Neural cell (in vitro differentiated cells): Measurements from ENCODE around the gene HS6ST3. TPM values are rescaled to one million over a fixed set of nuclear protein-coding genes. Genes with fewer than 3 reads are reported as not detected.

Experiments used
- H2AFZ ChIP-seq: fragments of 200-600, 300-800 bp; sonication (generic), shearing (Covaris generic); 2 replicates; pipeline ENCODE4 v1.6.0; 2014; ENCODE audit warnings: low read depth, mild to moderate bottlenecking, antibody characterized with exemption, low read length, moderate library complexity
- H3F3A ChIP-seq: fragments of 200-600 bp; shearing (Covaris generic); 2 replicates; pipeline ENCODE4 v1.6.1; 2016; ENCODE audit warnings: mild to moderate bottlenecking, moderate library complexity, mixed read lengths, antibody characterized with exemption, low read length; ENCODE audit not compliant: insufficient read depth, poor library complexity, severe bottlenecking
- H3K27ac ChIP-seq: fragments of 200-600, 300-800 bp; sonication (generic), shearing (Covaris generic); 2 replicates; pipeline ENCODE4 v1.5.1; 2014; ENCODE audit warnings: mild to moderate bottlenecking, low read length, moderate library complexity
- H3K27me3 ChIP-seq: fragments of 300-800, 200-600 bp; sonication (generic), shearing (Covaris generic); 2 replicates; pipeline ENCODE4 v1.6.0; 2014; ENCODE audit warnings: mild to moderate bottlenecking, low read depth, low read length, moderate library complexity; ENCODE audit not compliant: insufficient read depth
- H3K36me3 ChIP-seq: fragments of 300-800, 200-600 bp; sonication (generic), shearing (Covaris generic); 2 replicates; pipeline ENCODE4 v1.5.1; 2014; ENCODE audit warnings: mild to moderate bottlenecking, antibody characterized with exemption, low read length, moderate library complexity; ENCODE audit not compliant: insufficient read depth
- H3K4me2 ChIP-seq: fragments of 300-800, 200-600 bp; sonication (generic), shearing (Covaris generic); 2 replicates; pipeline ENCODE4 v1.6.0; 2014; ENCODE audit warnings: mild to moderate bottlenecking, low read length
- H3K4me3 ChIP-seq: fragments of 300-800, 200-600 bp; sonication (generic), shearing (Covaris generic); 2 replicates; pipeline ENCODE4 v1.5.1; 2014; ENCODE audit warnings: mild to moderate bottlenecking, low read length, moderate library complexity
- H3K79me2 ChIP-seq: fragments of 200-600 bp; shearing (Covaris generic); replicated peaks from 2 replicates; pipeline ENCODE4 v1.6.0; 2014; ENCODE audit warnings: mild to moderate bottlenecking, low read length, moderate library complexity; ENCODE audit not compliant: insufficient read depth
- H3K9ac ChIP-seq: fragments of 300-800, 200-600 bp; sonication (generic), shearing (Covaris generic); 2 replicates; pipeline ENCODE4 v1.6.1; 2016; ENCODE audit warnings: mild to moderate bottlenecking, low read length, mixed read lengths
- H3K9me2 ChIP-seq: fragments of 200-600 bp; shearing (Covaris generic); 2 replicates; pipeline ENCODE4 v1.6.1; 2016; ENCODE audit warnings: mild to moderate bottlenecking, low read length, mixed read lengths; ENCODE audit not compliant: insufficient read depth
- H3K9me3 ChIP-seq: fragments of 200-600, 300-800 bp; sonication (generic), shearing (Covaris generic); 2 replicates; pipeline ENCODE4 v1.6.1; 2016; ENCODE audit warnings: mild to moderate bottlenecking, mixed run types, low read length, moderate library complexity, mixed read lengths
- H4K20me1 ChIP-seq: fragments of 200-600 bp; shearing (Covaris generic); 2 replicates; pipeline ENCODE4 v1.6.1; 2016; ENCODE audit warnings: mild to moderate bottlenecking, mixed run types; ENCODE audit not compliant: insufficient read depth
- CTCF ChIP-seq: fragments of 450-650 bp; IDR thresholded peaks from 2 replicates; pipeline ENCODE4 v1.5.1; 2014; ENCODE audit warnings: antibody characterized with exemption, mild to moderate bottlenecking, moderate library complexity; ENCODE audit not compliant: poor library complexity, severe bottlenecking
- EP300 ChIP-seq: fragments of 450-650 bp; conservative IDR thresholded peaks from 2 replicates; pipeline ENCODE4 v1.6.1; 2014; ENCODE audit warnings: antibody characterized with exemption, mild to moderate bottlenecking, moderate library complexity; ENCODE audit not compliant: poor library complexity, severe bottlenecking
- EZH2 ChIP-seq: fragments of 200-600, 300-800 bp; shearing (Covaris generic), sonication (generic); IDR thresholded peaks from 2 replicates; pipeline ENCODE4 v1.6.1; 2014; ENCODE audit warnings: antibody characterized with exemption, low read length, borderline replicate concordance, mild to moderate bottlenecking; ENCODE audit not compliant: insufficient read depth, poor library complexity, severe bottlenecking
- MXI1 ChIP-seq: fragments of 450-650 bp; conservative IDR thresholded peaks from 2 replicates; pipeline ENCODE4 v1.6.1; 2014; ENCODE audit warnings: antibody characterized with exemption, mild to moderate bottlenecking; ENCODE audit not compliant: poor library complexity, severe bottlenecking
- POLR2AphosphoS5 ChIP-seq: IDR thresholded peaks from 2 replicates; pipeline ENCODE4 v1.6.1; 2012
- RAD21 ChIP-seq: fragments of 450-650 bp; conservative IDR thresholded peaks from 2 replicates; pipeline ENCODE4 v1.6.1; 2014; ENCODE audit warnings: antibody characterized with exemption, mild to moderate bottlenecking, moderate library complexity
- REST ChIP-seq: IDR thresholded peaks from 2 replicates; pipeline ENCODE4 v1.6.1; 2012; ENCODE audit warnings: borderline replicate concordance
- SMC3 ChIP-seq: fragments of 450-650 bp; conservative IDR thresholded peaks from 2 replicates; pipeline ENCODE4 v1.6.1; 2014; ENCODE audit warnings: antibody characterized with exemption, mild to moderate bottlenecking, moderate library complexity; ENCODE audit not compliant: poor library complexity
- TAF1 ChIP-seq: IDR thresholded peaks from 2 replicates; pipeline ENCODE4 v1.6.1; 2012; ENCODE audit warnings: low read depth
- polyA plus RNA-seq: library from polyadenylated mRNA; depleted of rRNA; stranded (reverse); fragments of >200 nt; gene quantifications from 2 replicates; pipeline ENCODE4 v1.2.3, GENCODE V29; 2014

Gene HS6ST3
- polyA plus RNA-seq, 1 donor from 2014 or later, result 10.9 TPM

GRCh38 chr13:96783057-96783456 is 693.1 kb downstream of the HS6ST3 start:
- no peaks in the 10 kb centered on the region for H3K36me3 ChIP-seq
- no peak overlapping the region for H3K4me2 ChIP-seq
- no peaks in the 10 kb centered on the region for H3K9me2 ChIP-seq
- no peaks in the 10 kb centered on the region for H3K9me3 ChIP-seq
- no peaks in the 10 kb centered on the region for H4K20me1 ChIP-seq
- TF ChIP-seq MXI1, result no peak
- TF ChIP-seq CTCF, result no peak
- no peak for TF ChIP-seq EP300
- TF ChIP-seq RAD21, result no peak
- TF ChIP-seq TAF1, result no peak
- TF ChIP-seq POLR2AphosphoS5, result no peak
- TF ChIP-seq SMC3, result no peak
- TF ChIP-seq REST, result no peak
- TF ChIP-seq EZH2, result no peak
- H3K4me3 ChIP-seq, result no peak overlapping the region
- H3K9ac ChIP-seq, result no peak overlapping the region
- no peaks in the 10 kb centered on the region for H3K27me3 ChIP-seq
- H3K79me2 ChIP-seq, result no peaks in the 10 kb centered on the region
- H2AFZ ChIP-seq, result no peak overlapping the region
- H3F3A ChIP-seq, result no peaks in the 10 kb centered on the region
- H3K27ac ChIP-seq, result no peak overlapping the region

GRCh38 chr13:96783511-96783910 is 693.6 kb downstream of the HS6ST3 start:
- H3K79me2 ChIP-seq, result no peaks in the 10 kb centered on the region
- TF ChIP-seq POLR2AphosphoS5 (peak; percentile 31), RAD21 (no peak)
- H3K36me3 ChIP-seq, result no peaks in the 10 kb centered on the region
- H3K27me3 ChIP-seq, result no peaks in the 10 kb centered on the region
- no peak overlapping the region for H3K27ac ChIP-seq
- no peaks in the 10 kb centered on the region for H4K20me1 ChIP-seq
- H3K9me3 ChIP-seq, result no peaks in the 10 kb centered on the region
- no peaks in the 10 kb centered on the region for H3K9me2 ChIP-seq
- no peak overlapping the region for H2AFZ ChIP-seq
- H3K9ac ChIP-seq, result no peak overlapping the region
- no peaks in the 10 kb centered on the region for H3F3A ChIP-seq
- no peak overlapping the region for H3K4me3 ChIP-seq
- H3K4me2 ChIP-seq, result no peak overlapping the region

- Histone ChIP-seq H3K27me3 (no peaks in the 10 kb centered on the region), H2AFZ (no peak overlapping the region), H3K4me3 (no peak overlapping the region), H3K9ac (no peak overlapping the region), H3K27ac (no peak overlapping the region), H3K9me3 (no peaks in the 10 kb centered on the region), H3F3A (no peaks in the 10 kb centered on the region), H3K36me3 (no peaks in the 10 kb centered on the region), H4K20me1 (no peaks in the 10 kb centered on the region), H3K79me2 (no peaks in the 10 kb centered on the region), H3K9me2 (no peaks in the 10 kb centered on the region), H3K4me2 (no peak overlapping the region)
- TF ChIP-seq EZH2 (no peak), MXI1 (no peak), REST (no peak), POLR2AphosphoS5 (no peak), CTCF (no peak), RAD21 (no peak), SMC3 (no peak), TAF1 (no peak), EP300 (no peak)
Measured at GRCh38 chr13:96785986-96786385, 696.1 kb downstream of the HS6ST3 start.
